VCaP (cell line): ENCODE measurements around the gene SLC22A7.

ENCODE experiments used
- H3K27ac ChIP-seq: fragments of 450-650 bp; 2 replicates; pipeline ENCODE4 v1.5.1; 2017
- CTCF ChIP-seq: fragments of 450-650 bp; conservative IDR thresholded peaks from 2 replicates; pipeline ENCODE4 v1.5.1; 2017; ENCODE audit warnings: mild to moderate bottlenecking, moderate library complexity

SLC22A7 gene, protein sequence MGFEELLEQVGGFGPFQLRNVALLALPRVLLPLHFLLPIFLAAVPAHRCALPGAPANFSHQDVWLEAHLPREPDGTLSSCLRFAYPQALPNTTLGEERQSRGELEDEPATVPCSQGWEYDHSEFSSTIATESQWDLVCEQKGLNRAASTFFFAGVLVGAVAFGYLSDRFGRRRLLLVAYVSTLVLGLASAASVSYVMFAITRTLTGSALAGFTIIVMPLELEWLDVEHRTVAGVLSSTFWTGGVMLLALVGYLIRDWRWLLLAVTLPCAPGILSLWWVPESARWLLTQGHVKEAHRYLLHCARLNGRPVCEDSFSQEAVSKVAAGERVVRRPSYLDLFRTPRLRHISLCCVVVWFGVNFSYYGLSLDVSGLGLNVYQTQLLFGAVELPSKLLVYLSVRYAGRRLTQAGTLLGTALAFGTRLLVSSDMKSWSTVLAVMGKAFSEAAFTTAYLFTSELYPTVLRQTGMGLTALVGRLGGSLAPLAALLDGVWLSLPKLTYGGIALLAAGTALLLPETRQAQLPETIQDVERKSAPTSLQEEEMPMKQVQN

DNA sequence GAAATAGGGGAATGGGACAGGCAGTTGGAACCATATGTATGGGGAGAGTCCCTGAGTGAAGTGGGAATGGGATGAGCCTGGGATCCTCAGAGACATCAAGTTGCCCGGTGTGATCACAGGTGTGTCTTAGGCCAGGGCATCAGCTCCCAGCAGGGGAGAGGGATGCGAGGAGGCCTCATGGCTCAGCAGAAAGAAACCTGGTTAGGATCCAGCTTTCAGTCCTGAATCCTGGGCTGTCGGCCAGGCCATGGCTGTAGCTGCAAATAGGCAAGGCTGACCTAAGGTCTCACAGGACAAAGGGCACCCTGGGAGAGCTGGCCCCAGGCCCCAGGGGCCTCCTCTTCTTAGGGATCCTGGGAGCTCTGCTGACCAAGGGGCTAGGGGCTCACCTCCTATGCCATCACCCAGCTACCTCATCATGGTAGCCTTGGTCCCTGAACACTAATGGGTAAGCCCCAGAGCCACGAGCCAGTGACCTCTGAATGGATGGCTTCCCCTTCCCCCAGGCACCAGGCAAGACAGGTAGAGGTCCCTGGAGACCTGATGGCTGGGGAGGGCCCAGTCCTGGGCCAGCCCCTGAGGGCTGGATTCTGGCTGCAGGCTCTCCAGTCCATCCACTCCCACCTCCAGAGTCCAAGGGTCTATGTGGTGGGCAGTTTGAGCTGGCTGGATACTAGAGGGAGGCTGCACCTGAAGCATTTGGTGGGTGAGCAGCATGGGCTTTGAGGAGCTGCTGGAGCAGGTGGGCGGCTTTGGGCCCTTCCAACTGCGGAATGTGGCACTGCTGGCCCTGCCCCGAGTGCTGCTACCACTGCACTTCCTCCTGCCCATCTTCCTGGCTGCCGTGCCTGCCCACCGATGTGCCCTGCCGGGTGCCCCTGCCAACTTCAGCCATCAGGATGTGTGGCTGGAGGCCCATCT, at the start of gene SLC22A7:
TSS of gene SLC22A7 (plus strand) at position 617 of the 921 bp plus-strand sequence. CDS start at position 716, 99 bp downstream.
- H3K27ac ChIP-seq: no peak within 1 kb of the TSS
- no peak for TF ChIP-seq CTCF

GRCh38 chr6:43248791-43249190, 49.3 kb upstream of the SLC22A7 start:
- TF ChIP-seq CTCF: no peak
- H3K27ac ChIP-seq: no peak overlapping the region

GRCh38 chr6:43250992-43251373, 47.1 kb upstream of the SLC22A7 start:
- H3K27ac ChIP-seq: peak overlapping the region; percentile 4; the same call in 1 of the 2 replicates
- TF ChIP-seq CTCF: no peak

DNA sequence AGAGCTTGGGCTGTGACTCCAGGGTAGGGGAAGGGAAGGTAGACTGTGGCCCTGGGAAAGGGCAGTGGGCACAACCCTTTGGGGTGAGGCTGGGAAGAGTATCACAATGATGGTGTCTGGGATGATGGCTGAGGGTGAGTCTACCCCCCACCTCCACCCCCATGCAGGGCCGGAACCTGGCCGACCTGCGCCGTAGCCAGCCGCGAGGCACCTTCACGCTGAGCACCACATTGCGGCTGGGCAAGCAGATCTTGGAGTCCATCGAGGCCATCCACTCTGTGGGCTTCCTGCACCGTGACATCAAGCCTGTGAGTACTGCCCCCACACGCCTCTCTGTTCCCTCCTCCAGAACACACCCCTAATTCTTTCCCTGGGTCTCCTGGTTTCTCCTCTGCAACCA, 44.7 kb upstream of the SLC22A7 start:
- H3K27ac ChIP-seq: no peak overlapping the region
- TF ChIP-seq CTCF: no peak

- no peak overlapping the region for H3K27ac ChIP-seq
- no peak for TF ChIP-seq CTCF
Measured at GRCh38 chr6:43254138-43254817, 43.8 kb upstream of the SLC22A7 start.

- TF ChIP-seq CTCF: no peak
- no peak overlapping the region for H3K27ac ChIP-seq
Measured at GRCh38 chr6:43254846-43255245, 43.2 kb upstream of the SLC22A7 start.
